GM19025 (cell line): Measurements from ENCODE around the gene TFF3.

ENCODE experiments used
- ATAC-seq: cut with Tn5 transposase; IDR thresholded peaks from one replicate; pipeline ENCODE4 v1.9.1; 2021; ENCODE audit warnings: mild to moderate bottlenecking, low read depth, moderate library complexity; ENCODE audit not compliant: unreplicated experiment

Gene TFF3

DNA sequence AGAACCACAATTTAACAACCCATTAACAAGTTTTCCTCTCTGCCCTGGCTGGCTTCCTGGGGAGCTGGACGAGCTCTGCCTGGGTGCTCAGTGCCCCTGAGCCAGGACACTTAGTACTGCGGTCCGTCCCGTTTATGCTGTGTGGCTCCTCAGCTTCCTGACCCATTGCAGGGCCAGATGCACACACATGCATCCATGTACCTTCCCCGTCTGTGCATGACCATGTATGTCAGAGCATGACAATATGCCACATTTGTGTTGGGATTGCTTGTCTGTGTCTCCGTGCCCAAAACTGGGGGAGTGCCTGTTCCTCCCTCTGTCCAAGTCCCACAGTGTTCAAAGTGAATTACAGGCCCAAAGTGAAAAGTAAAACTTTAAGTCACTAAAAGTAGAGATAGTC is 9.7 kb upstream of the TFF3 start:
- ATAC-seq: no peak

DNA sequence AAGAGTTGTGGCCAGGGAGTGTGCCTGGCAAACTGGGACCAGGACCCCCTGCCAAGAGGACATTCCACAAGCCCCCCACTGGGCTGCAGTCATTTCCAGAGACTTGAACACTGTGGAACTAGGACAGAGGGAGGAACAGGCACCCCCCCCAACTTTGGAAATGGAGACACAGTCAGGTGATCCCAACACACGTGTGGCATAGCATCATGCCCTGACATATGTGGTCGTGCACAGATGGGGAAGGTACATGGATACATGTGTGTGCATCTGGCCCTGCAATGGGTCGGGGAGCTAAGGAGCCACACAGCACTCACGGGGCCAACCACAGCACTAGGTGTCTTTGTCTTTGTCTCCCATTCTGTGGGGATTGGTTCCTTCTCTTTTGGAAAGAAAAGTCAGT is 6.6 kb upstream of the TFF3 start:
- ATAC-seq: no peak

DNA sequence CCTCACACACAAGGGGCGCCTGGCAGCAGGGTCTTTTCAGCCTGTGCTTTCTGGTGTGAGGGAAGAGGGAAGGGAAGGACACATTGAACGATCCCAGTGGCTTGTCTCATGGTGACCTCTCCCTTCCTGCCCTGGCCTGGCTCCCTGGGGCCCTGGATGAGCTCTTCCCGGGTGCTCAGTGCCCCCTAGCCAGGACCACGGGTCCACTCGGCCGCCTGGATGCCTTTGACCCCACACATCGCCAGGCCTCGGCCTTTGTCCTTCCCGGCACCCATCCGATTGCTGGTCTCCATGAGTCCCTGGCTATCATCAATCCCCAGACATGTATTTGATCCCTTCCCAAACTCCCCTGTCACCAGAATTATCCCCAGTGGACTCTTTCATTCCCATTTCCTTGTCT is 6.0 kb upstream of the TFF3 start:
- ATAC-seq: no peak

DNA sequence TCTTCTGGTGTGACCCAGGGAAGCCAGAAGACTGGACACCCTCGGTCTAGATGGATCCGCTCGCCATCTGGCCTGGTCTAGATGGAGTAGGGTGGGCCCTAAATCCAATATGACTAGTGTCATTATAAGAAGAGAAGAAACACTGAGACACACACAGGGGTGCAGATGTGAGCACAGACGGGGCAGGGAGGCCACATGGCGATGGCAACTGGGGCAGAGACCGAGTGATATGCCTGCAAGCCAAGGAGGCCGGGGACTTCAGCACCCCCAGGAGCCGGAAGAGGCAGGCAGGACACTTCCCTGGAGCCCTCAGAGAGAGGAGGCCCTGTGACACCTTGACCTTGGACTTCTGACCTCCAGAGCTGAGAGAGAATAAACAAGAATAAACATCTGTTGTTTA is 5.6 kb upstream of the TFF3 start:
- ATAC-seq: no peak

DNA sequence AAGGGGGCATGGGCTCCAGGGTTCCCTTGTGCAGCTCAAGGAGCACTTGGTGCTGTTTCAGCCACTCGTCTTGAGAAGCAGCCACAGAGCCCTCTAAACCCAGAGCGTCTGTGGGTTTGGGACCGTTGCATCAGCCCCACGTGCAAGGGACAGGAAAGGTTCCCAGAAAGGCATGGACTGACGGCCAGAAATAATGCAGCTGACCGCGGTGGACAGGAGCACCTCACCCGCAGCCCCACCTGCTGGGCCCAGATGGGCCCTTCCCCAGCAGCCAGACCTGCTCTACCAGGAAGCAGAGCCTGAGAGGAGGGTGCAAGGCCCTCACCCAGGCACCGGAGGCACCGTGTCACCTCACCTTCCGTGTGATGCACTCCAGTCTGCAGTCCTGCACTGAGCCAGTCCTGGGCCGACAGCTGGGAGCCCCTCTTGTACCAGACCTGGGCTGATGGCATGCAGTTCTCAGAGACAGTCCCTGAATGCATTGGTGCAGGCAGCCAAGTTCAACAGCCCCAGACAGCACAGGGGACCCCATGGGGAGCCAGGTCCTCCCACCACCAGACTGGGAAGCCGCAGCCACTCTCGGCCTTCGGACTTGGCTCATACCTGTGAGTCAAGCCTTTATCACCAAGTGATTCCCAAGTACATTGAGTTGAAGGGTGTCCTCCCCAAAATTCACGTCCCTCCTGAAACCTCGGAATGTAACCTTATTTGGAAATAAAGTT is 4.8 kb upstream of the TFF3 start:
- no peak for ATAC-seq

GRCh38 chr21:42319376-42319775 is 4.2 kb upstream of the TFF3 start:
- ATAC-seq: no peak

- no peak for ATAC-seq
Observed at GRCh38 chr21:42317826-42318746, 2.9 kb upstream of the TFF3 start.

- ATAC-seq: no peak
Observed at GRCh38 chr21:42317341-42317741, 2.1 kb upstream of the TFF3 start.

- no peak for ATAC-seq
Observed at GRCh38 chr21:42316891-42317290, 1.7 kb upstream of the TFF3 start.

DNA sequence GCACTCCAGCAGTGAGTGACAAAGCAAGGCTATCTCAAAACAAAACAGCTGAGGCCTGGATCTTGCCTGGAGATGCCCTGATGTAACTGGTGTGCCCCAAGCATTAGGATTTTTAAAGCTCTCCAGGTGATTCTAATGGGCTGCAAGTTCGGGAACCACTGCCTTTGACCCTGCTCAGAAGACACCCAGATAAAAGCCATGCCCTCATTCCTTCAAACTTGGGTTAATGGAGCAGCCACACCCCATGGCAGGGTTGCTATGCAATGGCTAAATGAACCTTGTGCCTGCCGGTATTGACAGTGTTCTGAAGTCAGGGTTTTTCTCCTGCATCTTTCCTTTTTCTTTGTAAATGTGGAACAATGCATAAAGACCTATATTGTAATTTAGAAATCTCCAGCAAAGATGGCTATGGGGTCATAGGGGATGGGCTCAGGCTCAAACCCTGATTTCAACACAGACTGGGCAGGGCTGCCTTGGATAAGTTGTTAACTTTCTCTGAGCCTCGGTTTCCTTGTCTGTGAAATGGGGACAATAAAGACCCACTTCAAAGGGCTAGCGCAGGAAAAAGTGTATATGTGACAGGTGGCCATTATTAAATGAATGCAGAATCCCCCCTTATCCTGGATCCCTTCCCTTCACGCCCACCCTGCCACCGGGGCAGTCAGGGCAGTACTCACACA is 453 bp downstream of the TFF3 start:
- ATAC-seq: no peak

DNA sequence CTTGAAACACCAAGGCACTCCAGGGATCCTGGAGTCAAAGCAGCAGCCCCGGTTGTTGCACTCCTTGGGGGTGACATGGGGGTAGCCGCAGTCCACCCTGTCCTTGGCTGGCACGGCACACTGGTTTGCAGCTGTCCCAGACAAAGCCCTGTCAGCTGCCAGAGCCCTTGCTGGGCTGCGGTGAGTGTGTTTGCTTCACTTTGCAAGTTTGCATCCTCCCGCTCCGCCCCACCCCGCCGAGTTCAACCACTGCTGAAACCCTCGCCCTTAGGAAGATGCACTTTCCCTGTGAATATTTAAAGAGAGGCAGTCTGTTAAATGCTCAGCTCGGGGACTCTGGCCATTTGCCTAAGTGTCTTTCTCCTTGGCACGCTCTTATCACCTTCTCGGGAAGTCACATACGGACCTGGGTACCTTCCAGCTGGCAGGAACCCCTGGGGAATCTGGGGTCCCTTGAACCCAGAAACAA is 1.7 kb downstream of the TFF3 start:
- ATAC-seq: no peak

GRCh38 chr21:42312626-42313104 is 2.5 kb downstream of the TFF3 start:
- ATAC-seq: no peak

- no peak for ATAC-seq
Observed at GRCh38 chr21:42311816-42312625, 3.2 kb downstream of the TFF3 start.

DNA sequence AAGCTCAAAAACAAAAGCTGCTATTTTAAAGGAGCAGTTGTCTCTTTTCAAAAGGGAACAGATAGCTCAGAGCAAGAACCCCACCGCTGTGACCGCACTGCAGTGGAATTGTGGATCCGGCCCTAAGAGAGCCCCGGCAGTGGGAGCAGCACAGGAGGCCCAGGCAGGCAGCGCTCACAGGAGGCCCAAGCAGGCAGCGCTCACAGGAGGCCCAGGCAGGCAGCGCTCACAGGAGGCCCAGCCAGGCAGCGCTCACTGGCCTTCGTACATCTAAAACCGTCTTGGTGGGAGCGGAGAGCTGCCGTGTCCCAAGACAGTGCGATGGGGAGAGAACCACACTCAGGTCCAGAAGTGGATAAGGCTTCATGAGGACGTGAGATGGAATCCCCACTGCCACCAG is 4.0 kb downstream of the TFF3 start:
- no peak for ATAC-seq

GRCh38 chr21:42310411-42311001 is 4.7 kb downstream of the TFF3 start:
- ATAC-seq: no peak

DNA sequence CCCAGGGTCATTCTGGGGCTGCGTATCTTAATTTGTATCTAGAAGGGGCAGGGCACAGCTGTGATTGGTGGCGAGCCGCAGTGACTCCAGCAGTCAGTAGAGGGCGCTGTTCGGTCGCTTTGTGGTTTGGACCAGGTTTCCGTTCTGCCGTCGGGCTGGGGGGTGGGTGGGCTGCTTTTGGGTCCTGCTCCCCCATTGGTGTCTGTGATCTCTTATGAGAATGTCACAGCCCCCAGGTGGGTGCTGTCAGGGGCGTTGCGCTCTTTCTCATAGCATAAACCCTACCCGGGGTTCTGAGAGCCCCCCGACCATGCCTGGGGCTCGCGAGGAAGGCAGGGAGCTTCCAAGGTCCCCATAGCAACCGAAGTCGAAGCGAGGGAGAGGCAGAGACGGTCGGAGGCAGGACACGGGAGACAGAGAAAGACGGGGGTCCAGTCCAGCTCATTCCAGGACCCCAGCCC is 5.4 kb downstream of the TFF3 start:
- ATAC-seq: no peak

- ATAC-seq: no peak
Observed at GRCh38 chr21:42308914-42309752, 6.1 kb downstream of the TFF3 start.

DNA sequence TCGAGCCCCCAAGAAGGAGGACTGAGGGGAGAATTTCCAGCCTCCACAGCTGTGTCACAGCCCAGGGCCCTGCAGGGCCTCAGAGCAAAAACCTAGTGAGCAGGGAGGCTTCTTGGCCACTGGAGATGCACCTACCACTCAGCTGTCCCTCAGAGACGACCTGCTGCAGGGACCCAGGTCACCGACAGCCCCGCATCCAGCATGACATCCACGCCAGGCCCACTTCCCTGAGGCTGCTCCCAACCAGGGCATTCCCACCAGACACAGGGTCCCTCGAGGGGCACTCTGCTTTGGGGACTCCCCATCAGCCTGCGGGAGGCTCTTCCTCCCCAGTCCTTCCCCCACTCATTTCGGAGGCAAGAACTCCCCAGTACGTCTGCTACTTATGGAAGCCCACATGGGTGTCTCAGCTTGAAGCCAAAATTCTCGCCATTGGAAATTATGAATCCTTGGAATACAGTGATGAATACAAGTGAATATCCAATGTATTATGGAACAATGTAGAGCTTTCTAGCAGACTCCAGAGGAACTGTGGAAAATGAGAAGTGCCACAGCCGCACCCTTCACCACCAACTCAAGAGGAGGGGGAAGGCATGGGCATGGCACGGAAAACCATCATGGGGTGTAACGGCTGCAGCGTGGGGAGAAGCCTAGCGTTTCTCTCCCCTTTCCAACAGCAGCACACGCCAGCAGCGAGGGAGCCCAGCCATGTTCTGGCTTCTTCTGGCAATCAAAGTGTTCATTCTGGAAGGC is 6.9 kb downstream of the TFF3 start:
- ATAC-seq: no peak
